Measurements from ENCODE around the gene LRRC51.

The LRRC51 gene

DNA sequence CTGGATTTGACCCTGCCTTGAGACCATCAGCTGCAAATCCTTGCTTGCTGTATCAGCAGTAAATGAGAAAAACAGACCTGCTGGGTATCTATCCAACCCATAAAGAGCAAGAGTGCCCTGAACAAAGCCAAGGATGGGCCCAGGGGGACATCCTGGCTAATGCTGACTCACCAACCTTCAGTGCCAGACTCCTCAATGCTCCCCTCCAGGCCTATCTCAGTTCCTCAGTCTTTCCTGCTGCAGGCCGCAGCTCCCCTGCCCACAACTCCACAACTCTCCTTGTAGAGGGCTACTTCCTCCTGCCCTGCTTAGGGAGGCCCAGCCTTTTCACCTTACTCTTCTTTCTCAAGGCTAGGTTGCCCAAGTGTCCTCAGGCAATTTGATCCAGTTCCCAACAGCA, 19.8 kb downstream of the LRRC51 start:
- H3K4me3 ChIP-seq (ENCODE audit: low read depth, low read length), result no peak overlapping the region
- TF ChIP-seq, protein P1, sequence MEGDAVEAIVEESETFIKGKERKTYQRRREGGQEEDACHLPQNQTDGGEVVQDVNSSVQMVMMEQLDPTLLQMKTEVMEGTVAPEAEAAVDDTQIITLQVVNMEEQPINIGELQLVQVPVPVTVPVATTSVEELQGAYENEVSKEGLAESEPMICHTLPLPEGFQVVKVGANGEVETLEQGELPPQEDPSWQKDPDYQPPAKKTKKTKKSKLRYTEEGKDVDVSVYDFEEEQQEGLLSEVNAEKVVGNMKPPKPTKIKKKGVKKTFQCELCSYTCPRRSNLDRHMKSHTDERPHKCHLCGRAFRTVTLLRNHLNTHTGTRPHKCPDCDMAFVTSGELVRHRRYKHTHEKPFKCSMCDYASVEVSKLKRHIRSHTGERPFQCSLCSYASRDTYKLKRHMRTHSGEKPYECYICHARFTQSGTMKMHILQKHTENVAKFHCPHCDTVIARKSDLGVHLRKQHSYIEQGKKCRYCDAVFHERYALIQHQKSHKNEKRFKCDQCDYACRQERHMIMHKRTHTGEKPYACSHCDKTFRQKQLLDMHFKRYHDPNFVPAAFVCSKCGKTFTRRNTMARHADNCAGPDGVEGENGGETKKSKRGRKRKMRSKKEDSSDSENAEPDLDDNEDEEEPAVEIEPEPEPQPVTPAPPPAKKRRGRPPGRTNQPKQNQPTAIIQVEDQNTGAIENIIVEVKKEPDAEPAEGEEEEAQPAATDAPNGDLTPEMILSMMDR (IDR thresholded peaks at IDR 0.05; ENCODE audit: low read depth, low read length, missing control alignments), result no peak
- in situ Hi-C loops (cut with HindIII; ENCODE audit: low sequenced_read_pairs), result loop anchor here (25.0 kb wide), 1 partner anchor 88 kb away; no protein-coding TSS in a partner anchor
- DNase-seq (ENCODE audit: low read depth), result no peak

DNA sequence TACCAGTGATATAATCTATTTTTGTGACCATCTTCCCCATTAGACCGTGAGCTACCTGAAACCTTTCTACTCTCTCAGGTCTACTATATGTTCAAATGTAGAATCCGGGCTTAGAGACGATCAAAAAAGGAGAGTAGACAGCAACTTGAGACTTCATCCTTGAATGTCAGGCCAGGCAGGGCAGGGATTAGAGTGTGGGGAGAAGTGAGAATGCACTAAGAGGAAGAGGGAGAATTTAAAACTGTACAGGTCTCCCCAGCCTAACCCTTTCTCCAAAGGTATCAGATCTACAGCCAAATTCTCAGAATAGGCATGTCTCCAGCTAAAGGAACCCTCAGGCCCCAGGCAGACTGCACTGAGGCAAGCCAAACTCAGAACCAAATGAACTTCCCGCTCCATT, 21.5 kb downstream of the LRRC51 start:
- H3K4me3 ChIP-seq (ENCODE audit: low read depth, low read length), result peak overlapping the region; percentile 84
- DNase-seq (ENCODE audit: low read depth), result no peak
- in situ Hi-C loops (cut with HindIII; ENCODE audit: low sequenced_read_pairs), result loop anchor here (25.0 kb wide), 1 partner anchor 90 kb away; no protein-coding TSS in a partner anchor

DNA sequence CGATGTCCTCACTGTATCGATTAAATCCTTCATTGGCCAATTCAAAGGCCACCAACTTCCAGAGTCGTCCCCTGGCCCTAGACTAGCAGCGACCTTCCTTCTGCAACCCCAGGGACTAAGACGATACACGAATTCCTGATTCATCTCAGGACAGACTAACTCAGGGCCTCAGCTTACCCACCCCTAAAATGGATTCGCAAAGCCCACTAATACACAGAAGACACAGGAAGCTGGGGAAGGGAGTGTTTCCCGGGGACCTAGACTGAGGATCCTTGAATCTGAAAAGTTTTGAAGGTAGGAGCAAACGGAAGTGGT, 21.9 kb downstream of the LRRC51 start:
- TF ChIP-seq, protein P1 (IDR thresholded peaks at IDR 0.05; ENCODE audit: low read depth, low read length, missing control alignments), result no peak
- DNase-seq (ENCODE audit: low read depth), result no peak
- in situ Hi-C loops (cut with HindIII; ENCODE audit: low sequenced_read_pairs), result loop anchor here (25.0 kb wide), 1 partner anchor 90 kb away; no protein-coding TSS in a partner anchor

More for the DNA sequence above, 21.5 kb downstream of the LRRC51 start:
- TF ChIP-seq, protein P1 (IDR thresholded peaks at IDR 0.05; ENCODE audit: low read depth, low read length, missing control alignments), result no peak

DNA sequence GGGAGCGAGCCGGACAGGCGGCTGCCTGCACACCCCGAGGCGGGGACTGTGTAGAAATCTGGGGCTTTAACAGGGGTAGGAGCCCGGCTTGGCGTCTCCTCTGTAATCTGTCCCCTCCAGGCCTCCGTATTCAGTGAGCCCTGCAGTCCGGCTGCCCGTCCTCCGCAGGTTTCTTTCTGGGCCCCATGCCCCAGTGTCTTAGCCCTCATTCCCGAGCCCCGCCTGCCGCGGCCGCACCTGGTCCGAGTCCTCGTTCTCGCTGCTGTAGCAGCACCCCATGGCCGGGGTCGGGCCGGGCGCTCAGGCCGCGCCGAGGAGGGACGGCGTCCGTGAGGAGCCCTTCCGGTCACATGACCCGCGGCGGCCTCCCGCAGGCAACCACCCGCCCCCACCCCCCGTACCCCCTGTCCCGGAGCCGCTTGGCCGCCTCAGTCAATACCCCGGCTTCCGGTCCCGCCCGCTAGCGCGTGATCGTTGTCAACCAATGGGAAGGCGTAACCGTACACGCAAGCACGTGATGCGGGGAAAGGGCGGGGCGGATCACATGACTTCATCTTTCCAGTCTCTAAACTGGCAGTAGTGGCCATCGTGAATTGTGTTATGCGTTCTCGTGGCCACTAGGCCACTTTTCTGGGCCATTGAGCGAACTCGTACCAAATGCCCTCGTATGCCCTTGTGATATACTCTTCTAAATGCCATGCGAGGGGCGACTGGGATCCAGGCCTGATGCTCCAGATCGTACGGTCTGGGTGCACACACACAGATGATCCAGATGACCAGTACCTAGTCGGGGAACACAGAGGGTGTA, 22.5 kb downstream of the LRRC51 start, which contains the start of gene LAMTOR1:
Gene LAMTOR1 (minus strand): TSS at position 352 of the 808 bp plus-strand sequence. CDS start 73 bp downstream, at position 279.
- in situ Hi-C loops (cut with HindIII; ENCODE audit: low sequenced_read_pairs), result loop anchor here (25.0 kb wide), 1 partner anchor 91 kb away; no protein-coding TSS in a partner anchor
- H3K4me3 ChIP-seq (ENCODE audit: low read depth, low read length), result peak within 1 kb of the TSS; percentile 84
- peak; percentile 97 for DNase-seq (ENCODE audit: low read depth)
- TF ChIP-seq, protein P1 (IDR thresholded peaks at IDR 0.05; ENCODE audit: low read depth, low read length, missing control alignments), result peak; percentile 44

More for the DNA sequence above, 21.9 kb downstream of the LRRC51 start:
- peak overlapping the region; percentile 84 for H3K4me3 ChIP-seq (ENCODE audit: low read depth, low read length)

DNA sequence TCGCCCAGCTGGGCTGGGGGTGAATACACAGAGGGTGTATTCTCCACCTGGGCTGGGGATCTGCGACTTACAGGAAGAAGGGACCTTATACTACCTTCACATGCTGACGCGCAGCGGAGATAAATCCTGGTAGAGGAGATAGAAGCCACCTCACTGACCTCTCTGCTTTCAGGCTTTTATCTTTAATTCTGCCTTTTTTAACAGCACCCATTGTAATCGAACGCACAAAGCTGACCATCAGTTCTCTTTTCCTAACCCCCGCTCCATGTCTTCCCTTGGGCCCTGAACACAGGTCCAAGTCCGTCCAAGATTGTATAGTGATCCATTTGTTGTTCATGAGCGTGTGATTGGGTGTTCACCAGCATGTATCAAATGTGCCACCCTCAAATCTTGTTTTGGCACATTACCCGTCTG, 23.1 kb downstream of the LRRC51 start:
- in situ Hi-C loops (cut with HindIII; ENCODE audit: low sequenced_read_pairs), result loop anchor here (25.0 kb wide), 1 partner anchor 91 kb away; no protein-coding TSS in a partner anchor
- TF ChIP-seq, protein P1 (IDR thresholded peaks at IDR 0.05; ENCODE audit: low read depth, low read length, missing control alignments), result no peak
- peak overlapping the region; percentile 84 for H3K4me3 ChIP-seq (ENCODE audit: low read depth, low read length)
- DNase-seq (ENCODE audit: low read depth), result no peak

DNA sequence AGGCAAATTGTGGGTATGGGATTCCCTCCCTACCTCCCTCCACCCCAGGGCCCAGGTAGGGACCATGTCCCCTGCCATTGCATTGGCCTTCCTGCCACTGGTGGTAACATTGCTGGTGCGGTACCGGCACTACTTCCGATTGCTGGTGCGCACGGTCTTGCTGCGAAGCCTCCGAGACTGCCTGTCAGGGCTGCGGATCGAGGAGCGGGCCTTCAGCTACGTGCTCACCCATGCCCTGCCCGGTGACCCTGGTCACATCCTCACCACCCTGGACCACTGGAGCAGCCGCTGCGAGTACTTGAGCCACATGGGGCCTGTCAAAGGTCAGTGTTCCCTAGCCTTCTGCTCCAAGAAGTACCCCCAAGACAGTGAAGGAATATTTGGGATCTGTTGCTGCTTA, 25.2 kb downstream of the LRRC51 start, which contains the start of gene TOMT:
Gene TOMT (plus strand): TSS at position 37 of the 400 bp plus-strand sequence. CDS start 28 bp downstream, at position 65.
- TF ChIP-seq, protein P1 (IDR thresholded peaks at IDR 0.05; ENCODE audit: low read depth, low read length, missing control alignments), result no peak

More for the DNA sequence above, 25.2 kb downstream of the LRRC51 start, which contains the start of gene TOMT:
- DNase-seq (ENCODE audit: low read depth), result no peak
- no peak within 1 kb of the TSS for H3K4me3 ChIP-seq (ENCODE audit: low read depth, low read length)
- in situ Hi-C loops (cut with HindIII; ENCODE audit: low sequenced_read_pairs), result loop anchor here (25.0 kb wide), 1 partner anchor 94 kb away; no protein-coding TSS in a partner anchor

All from astrocyte of the cerebellum (primary cell).